Psoas muscle (tissue), 8 donors: ENCODE measurements around the gene LHX3. TPM values are rescaled to one million over a fixed set of nuclear protein-coding genes. Genes with fewer than 3 reads are reported as not detected.

ENCODE experiments used
- ATAC-seq, 4 donors: fragments of 200-7000 bp; cut with Tn5 transposase; one replicate each; pipeline ENCODE4 v1.9.1; 2020; ENCODE audit warnings: moderate library complexity in 3 of 4, mild to moderate bottlenecking in 2 of 4
- DNase-seq, 2 donors: peaks; one replicate each; pipeline ENCODE4 v3.0.0-alpha.2; 2020
- H3K27ac ChIP-seq: fragments of 200-600 bp; one replicate; pipeline ENCODE4 v1.8.0; 2022
- H3K27me3 ChIP-seq, 3 donors: fragments of 200-600 bp in 1 of 3; one replicate each; pipeline versions ENCODE4 v1.6.1 to v1.8.0; 2013 to 2022; ENCODE audit warnings: low read length in 2 of 3, mild to moderate bottlenecking in 2 of 3, moderate library complexity in 1 of 3; ENCODE audit not compliant: insufficient read depth in 3 of 3
- H3K36me3 ChIP-seq, 2 donors: fragments of 200-600 bp in 1 of 2; one replicate each; pipeline versions ENCODE4 v1.6.1 to v1.8.0; 2013 to 2022; ENCODE audit warnings: low read depth in 1 of 2, mild to moderate bottlenecking in 1 of 2, moderate library complexity in 1 of 2; ENCODE audit not compliant: insufficient read depth in 1 of 2
- H3K4me1 ChIP-seq: fragments of 200-600 bp; one replicate; pipeline ENCODE4 v1.8.0; 2022
- H3K4me3 ChIP-seq: fragments of 200-600 bp; one replicate; pipeline ENCODE4 v1.8.0; 2022; ENCODE audit warnings: mild to moderate bottlenecking
- H3K9me3 ChIP-seq: fragments of 200-600 bp; one replicate; pipeline ENCODE4 v1.8.0; 2022
- WGBS, 3 donors: extraction: QIAGEN DNeasy Blood & Tissue Kit; methylation state at CpG; one replicate each; pipeline versions ENCODE4 v1.1.6 to v1.1.7; 2013; 5-methylcytosine and 5-hydroxymethylcytosine counted together
- intact Hi-C, 2 donors: fragments of 100-400 bp; cut with DNase I; formaldehyde crosslinking; loops; one replicate each; pipeline versions ENCODE4 v1.11.0 to v1.14.2; 2022
- polyA plus RNA-seq, 3 donors: library from polyadenylated mRNA; stranded (reverse); fragments of 200-250 nt; gene quantifications; one replicate each; pipeline ENCODE4 v1.2.3, GENCODE V29; 2013
- total RNA-seq, 4 donors: library from RNA; stranded (reverse); fragmentation: NEBNext Ultra II Directional in 2 of 4; extraction: Animal tissue kit (Norgen Biotek cat#: 25700) in 2 of 4; gene quantifications; one replicate each; pipeline versions ENCODE4 v1.2.1 to v1.2.4, GENCODE V29; 2021 to 2023
- TF ChIP-seq, protein P1 (sequence below): fragments of 200-600 bp; IDR thresholded peaks from one replicate; pipeline ENCODE4 v1.8.0; 2022; ENCODE audit warnings: antibody characterized with exemption
- donor health status: healthy with polysubstance abuse.
- donor health status: DM: no; HTN: no; CAD: no; lungs with moderate emphysema.
- donor health status: Bipolar disorder and iron deficiency.
- donor health status: healthy.
- donor health status: DM: yes; HTN: yes; CAD: no.
- donor health status: DM: no; HTN: no; CAD: no.
- donor health status: DM: no; HTN: no; CAD: no.
- donor health status: DM: yes; HTN: yes; CAD: no.

LHX3 gene
- total and polyA plus RNA-seq, 7 donors: not detected

DNA sequence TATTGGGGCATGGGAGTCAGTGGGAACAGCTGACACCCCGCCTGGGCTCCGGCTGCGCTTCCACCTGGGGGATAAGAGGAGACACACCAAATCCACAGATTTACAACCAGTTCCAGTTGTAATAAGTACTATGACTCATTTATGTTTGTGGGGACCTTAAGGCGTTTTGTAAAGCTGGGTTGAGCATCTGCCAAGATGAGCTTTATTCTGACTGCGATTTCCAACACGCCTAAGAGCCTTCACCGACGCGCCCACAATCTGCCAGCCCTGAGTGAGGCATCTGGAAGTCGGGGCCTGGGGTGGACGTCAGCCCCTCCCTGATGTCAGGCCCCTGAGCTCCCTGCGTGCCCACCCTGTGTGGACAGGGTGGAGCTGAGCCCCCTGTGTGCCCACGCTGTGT lies 14.3 kb upstream of the LHX3 start:
- Histone ChIP-seq H3K27me3 (no peaks in the 10 kb centered on the region), H3K4me1 (no peaks in the 10 kb centered on the region), H3K36me3 (peaks cover 0 to 86% of the 10 kb centered on the region in 2 donors), H3K4me3 (no peak overlapping the region), H3K9me3 (no peaks in the 10 kb centered on the region), H3K27ac (no peak overlapping the region)
- DNase-seq (no peak), ATAC-seq (no peak)
- intact Hi-C loops: no loop called here
- TF ChIP-seq, protein P1, sequence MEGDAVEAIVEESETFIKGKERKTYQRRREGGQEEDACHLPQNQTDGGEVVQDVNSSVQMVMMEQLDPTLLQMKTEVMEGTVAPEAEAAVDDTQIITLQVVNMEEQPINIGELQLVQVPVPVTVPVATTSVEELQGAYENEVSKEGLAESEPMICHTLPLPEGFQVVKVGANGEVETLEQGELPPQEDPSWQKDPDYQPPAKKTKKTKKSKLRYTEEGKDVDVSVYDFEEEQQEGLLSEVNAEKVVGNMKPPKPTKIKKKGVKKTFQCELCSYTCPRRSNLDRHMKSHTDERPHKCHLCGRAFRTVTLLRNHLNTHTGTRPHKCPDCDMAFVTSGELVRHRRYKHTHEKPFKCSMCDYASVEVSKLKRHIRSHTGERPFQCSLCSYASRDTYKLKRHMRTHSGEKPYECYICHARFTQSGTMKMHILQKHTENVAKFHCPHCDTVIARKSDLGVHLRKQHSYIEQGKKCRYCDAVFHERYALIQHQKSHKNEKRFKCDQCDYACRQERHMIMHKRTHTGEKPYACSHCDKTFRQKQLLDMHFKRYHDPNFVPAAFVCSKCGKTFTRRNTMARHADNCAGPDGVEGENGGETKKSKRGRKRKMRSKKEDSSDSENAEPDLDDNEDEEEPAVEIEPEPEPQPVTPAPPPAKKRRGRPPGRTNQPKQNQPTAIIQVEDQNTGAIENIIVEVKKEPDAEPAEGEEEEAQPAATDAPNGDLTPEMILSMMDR: no peak
- 82 to 91% (median 91%) methylated on average over 13 of the region's 13 CpGs for WGBS, 3 donors

DNA sequence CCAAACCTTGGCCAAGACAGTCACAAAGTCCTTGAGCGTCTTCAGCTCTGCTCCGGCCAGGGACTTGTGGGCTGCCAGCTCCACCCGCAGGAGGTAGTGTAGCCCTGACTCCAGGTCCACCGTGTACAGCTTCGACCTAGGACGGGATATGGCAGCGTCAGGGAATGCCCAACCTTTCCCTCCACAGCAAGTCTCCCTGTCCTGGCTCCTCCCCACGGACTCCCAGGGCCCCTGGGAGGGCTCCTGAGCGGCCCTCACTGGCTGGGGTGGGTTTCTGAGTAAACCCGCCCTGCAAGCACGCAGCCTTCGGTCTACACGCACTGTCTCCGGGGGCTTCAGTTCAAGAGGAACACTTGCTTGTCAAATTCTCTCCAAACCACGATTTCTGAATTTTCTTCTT lies 13.7 kb upstream of the LHX3 start:
- TF ChIP-seq, protein P1: no peak
- ATAC-seq (no peak), DNase-seq (no peak)
- 87 to 90% (median 89%) methylated on average over 15 of the region's 15 CpGs for WGBS, 3 donors
- intact Hi-C loops: no loop called here
- H3K4me3 ChIP-seq: no peak overlapping the region
- no peak overlapping the region for H3K27ac ChIP-seq
- H3K4me1 ChIP-seq: no peaks in the 10 kb centered on the region
- H3K27me3 ChIP-seq: no peaks in the 10 kb centered on the region
- H3K9me3 ChIP-seq: no peaks in the 10 kb centered on the region
- H3K36me3 ChIP-seq: peaks cover 0 to 86% of the 10 kb centered on the region in 2 donors

DNA sequence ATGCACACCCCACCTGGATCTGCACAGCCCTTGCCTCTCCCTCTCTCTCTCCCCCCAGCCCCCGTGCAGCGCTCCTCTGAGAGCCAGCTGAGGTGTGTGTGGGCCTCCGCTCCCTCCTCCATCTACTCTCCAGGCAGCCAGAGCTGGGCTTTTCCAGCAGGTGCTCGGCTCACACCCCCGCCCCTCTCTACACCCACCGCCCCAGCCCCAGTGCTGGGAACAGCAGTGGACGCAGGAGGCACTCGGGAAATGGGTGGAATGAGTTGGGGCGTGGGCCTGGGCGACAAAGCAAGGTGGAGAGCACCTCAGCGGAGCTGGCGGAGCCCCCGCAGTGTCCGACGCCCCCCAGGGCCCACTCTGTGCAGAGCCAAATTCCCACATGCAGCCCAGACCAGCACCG lies 13.3 kb upstream of the LHX3 start:
- no peaks in the 10 kb centered on the region for H3K9me3 ChIP-seq
- intact Hi-C loops: no loop called here
- no peaks in the 10 kb centered on the region for H3K4me1 ChIP-seq
- 91 to 95% (median 94%) methylated on average over 16 of the region's 16 CpGs for WGBS, 3 donors
- ATAC-seq: no peak
- TF ChIP-seq, protein P1: no peak
- no peak overlapping the region for H3K27ac ChIP-seq
- no peak overlapping the region for H3K4me3 ChIP-seq
- H3K36me3 ChIP-seq: peaks cover 0 to 85% of the 10 kb centered on the region in 2 donors
- no peaks in the 10 kb centered on the region for H3K27me3 ChIP-seq
- no peak for DNase-seq

DNA sequence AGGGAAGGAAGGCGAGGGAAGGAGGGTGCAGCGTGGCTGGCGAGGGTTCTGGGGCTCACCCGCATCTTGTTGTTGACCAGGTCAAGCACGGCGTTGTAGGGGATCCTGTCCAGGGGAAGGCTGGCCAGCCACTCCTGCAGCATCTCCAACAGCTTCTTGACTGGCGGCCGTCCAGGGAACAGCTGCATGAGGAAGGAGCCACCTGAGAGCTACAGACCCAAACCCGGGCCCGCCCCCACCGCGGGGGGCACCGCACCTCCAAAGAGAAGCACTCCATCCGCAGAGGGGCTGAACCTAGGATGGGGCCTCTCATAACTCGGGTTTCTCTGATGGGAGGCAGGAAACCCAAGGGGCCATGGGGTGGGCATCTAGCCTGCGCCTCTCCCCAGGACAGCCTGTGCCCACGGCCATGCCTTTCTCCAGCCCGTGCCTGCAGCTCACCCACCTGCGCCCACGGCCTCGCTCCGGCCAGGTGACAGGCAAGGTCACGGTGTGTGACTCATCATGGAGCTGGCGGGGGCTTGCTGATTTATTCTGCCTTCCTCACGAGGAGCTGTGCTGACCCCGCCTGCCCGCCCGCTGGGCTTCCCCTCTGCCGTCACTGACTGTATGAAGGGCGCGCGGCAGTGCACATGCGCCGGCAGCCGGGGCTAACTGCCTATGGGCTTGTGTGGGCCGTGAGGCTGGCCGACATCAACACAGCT lies 11.8 kb upstream of the LHX3 start:
- Histone ChIP-seq H3K36me3 (peaks cover 0 to 83% of the 10 kb centered on the region in 2 donors), H3K27ac (no peak overlapping the region), H3K4me3 (no peak overlapping the region), H3K4me1 (no peaks in the 10 kb centered on the region), H3K27me3 (no peaks in the 10 kb centered on the region), H3K9me3 (no peaks in the 10 kb centered on the region)
- TF ChIP-seq, protein P1: no peak
- ATAC-seq (no peak), DNase-seq (no peak)
- WGBS, 3 donors: 89 to 92% (median 90%) methylated on average over 30 to 37 of the region's 37 CpGs
- intact Hi-C loops: no loop called here

DNA sequence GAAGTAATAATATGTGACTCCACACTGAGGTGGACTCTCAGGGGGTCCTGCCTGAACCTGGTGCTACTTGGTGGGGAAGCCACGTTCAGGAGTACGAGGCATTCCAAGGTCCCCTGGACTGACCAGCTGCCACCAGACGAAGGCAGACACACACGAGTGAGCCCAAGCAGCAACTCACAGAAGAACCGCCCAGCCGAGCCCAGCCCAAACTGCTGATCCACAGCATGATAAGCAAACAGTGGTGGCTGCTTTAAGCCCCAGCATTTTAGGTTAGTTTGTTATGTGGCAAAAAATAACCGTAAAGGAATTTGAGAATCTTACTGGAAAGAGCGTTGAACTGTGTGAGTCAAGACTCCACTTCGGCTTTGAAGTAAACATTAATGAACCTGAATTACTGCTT lies 8.8 kb upstream of the LHX3 start:
- no peak for DNase-seq

More for the DNA sequence above, 8.8 kb upstream of the LHX3 start:
- peaks cover 0 to 83% of the 10 kb centered on the region in 2 donors for H3K36me3 ChIP-seq
- H3K9me3 ChIP-seq: no peaks in the 10 kb centered on the region
- intact Hi-C loops: no loop called here
- H3K27me3 ChIP-seq: no peaks in the 10 kb centered on the region
- no peak overlapping the region for H3K27ac ChIP-seq
- no peaks in the 10 kb centered on the region for H3K4me1 ChIP-seq
- TF ChIP-seq, protein P1: no peak
- WGBS, 3 donors: 92 to 97% (median 97%) methylated on average over 9 of the region's 9 CpGs
- no peak for ATAC-seq
- no peak overlapping the region for H3K4me3 ChIP-seq
